H1 (cell line): ENCODE measurements around the gene KANTR. TPM values are rescaled to one million over a fixed set of nuclear protein-coding genes. Genes with fewer than 3 reads are reported as not detected.

Source experiments
- CTCF ChIA-PET: fragments of 300-600 bp; sonication (Branson Sonifier 250); formaldehyde crosslinking; loops from one replicate; lab custom pipeline; 2021; ENCODE audit not compliant: partially characterized antibody; lab: Charles Lee
- POLR2A ChIA-PET: fragments of 300-600 bp; sonication (Branson Sonifier 250); formaldehyde crosslinking; loops from one replicate; lab custom pipeline; 2021; ENCODE audit warnings: inconsistent platforms; ENCODE audit not compliant: partially characterized antibody; lab: Charles Lee
- DNase-seq, 2 experiments: peaks; one replicate each; pipeline versions ENCODE4 v3.0.0 to v3.0.0-alpha.2; 2010 to 2022; ENCODE audit warnings: low spot score in 2 of 2, low read depth in 1 of 2, mixed read lengths in 1 of 2
- FAIRE-seq: peaks from 2 replicates; lab custom pipeline; 2011; peaks lifted over from hg19 to GRCh38; lab: Jason Lieb, UNC
- H2AFZ ChIP-seq: 2 replicates; pipeline ENCODE4 v1.8.1; 2012; ENCODE audit warnings: low read length, inconsistent platforms
- H2AK5ac ChIP-seq: 2 replicates; pipeline ENCODE4 v1.6.1; 2013; ENCODE audit warnings: low read depth, low read length
- H2BK120ac ChIP-seq: replicated peaks from 2 replicates; pipeline ENCODE3; 2013; ENCODE audit warnings: low read depth, low read length, inconsistent platforms
- H2BK12ac ChIP-seq: 2 replicates; pipeline ENCODE4 v1.6.1; 2013; ENCODE audit warnings: low read depth, low read length
- H2BK15ac ChIP-seq: 2 replicates; pipeline ENCODE4 v1.6.1; 2013; ENCODE audit warnings: low read length
- H2BK20ac ChIP-seq: 2 replicates; pipeline ENCODE4 v1.6.1; 2013; ENCODE audit warnings: low read length
- H2BK5ac ChIP-seq: 2 replicates; pipeline ENCODE4 v1.6.1; 2013; ENCODE audit warnings: low read depth, low read length
- H3K14ac ChIP-seq: 2 replicates; pipeline ENCODE4 v1.6.1; 2013; ENCODE audit warnings: inconsistent platforms; ENCODE audit not compliant: insufficient read length
- H3K18ac ChIP-seq: 2 replicates; pipeline ENCODE4 v1.6.1; 2013; ENCODE audit warnings: low read length; ENCODE audit errors: extremely low read depth
- H3K23ac ChIP-seq: 2 replicates; pipeline ENCODE4 v1.6.1; 2013; ENCODE audit warnings: inconsistent platforms; ENCODE audit not compliant: insufficient read length
- H3K23me2 ChIP-seq: 2 replicates; pipeline ENCODE4 v1.6.1; 2013; ENCODE audit warnings: low read depth, low read length
- H3K27ac ChIP-seq: 2 replicates; pipeline ENCODE4 v1.6.1; 2011; ENCODE audit warnings: low read depth, low read length, inconsistent platforms
- H3K27me3 ChIP-seq, 4 experiments: replicated peaks in 1 of 4; 1 replicate in 1 of 4; 2 replicates in 3 of 4; pipeline versions ENCODE4 v1.6.1 to v1.8.1; 2011 to 2013; ENCODE audit warnings: low read length in 3 of 4, mild to moderate bottlenecking in 3 of 4, inconsistent platforms in 2 of 4, mixed read lengths in 2 of 4, moderate library complexity in 1 of 4; ENCODE audit not compliant: control insufficient read depth in 3 of 4, insufficient read depth in 3 of 4; ENCODE audit errors: extremely low read depth in 1 of 4
- H3K36me3 ChIP-seq, 4 experiments: 2 replicates each; pipeline versions ENCODE4 v1.6.1 to v1.8.1; 2011 to 2013; ENCODE audit warnings: mild to moderate bottlenecking in 4 of 4, low read length in 3 of 4, moderate library complexity in 2 of 4, control low read depth in 1 of 4, inconsistent platforms in 1 of 4; ENCODE audit not compliant: insufficient read depth in 4 of 4, control insufficient read depth in 2 of 4
- H3K4ac ChIP-seq: replicated peaks from 2 replicates; pipeline ENCODE3; 2013; ENCODE audit warnings: low read length, low read depth, mixed read lengths, inconsistent platforms; ENCODE audit not compliant: insufficient read length
- H3K4me1 ChIP-seq, 4 experiments: replicated peaks in 1 of 4; 1 replicate in 1 of 4; 2 replicates in 3 of 4; pipeline versions ENCODE4 v1.6.1 to v1.8.1; 2011 to 2013; ENCODE audit warnings: low read length in 3 of 4, inconsistent platforms in 2 of 4, mixed read lengths in 1 of 4; ENCODE audit not compliant: insufficient read depth in 4 of 4, control insufficient read depth in 3 of 4
- H3K4me2 ChIP-seq, 2 experiments: 2 replicates each; pipeline versions ENCODE4 v1.6.1 to v1.8.1; 2011 to 2013; ENCODE audit warnings: low read depth in 2 of 2, low read length in 2 of 2, control low read depth in 1 of 2, inconsistent platforms in 1 of 2, mild to moderate bottlenecking in 1 of 2; ENCODE audit not compliant: insufficient read depth in 1 of 2
- H3K4me3 ChIP-seq, 4 experiments: fragments of 200-600, 300-600 bp in 1 of 4; sonication (generic), shearing (Covaris generic), sonication (Bioruptor Twin) in 1 of 4; 2 replicates each; pipeline versions ENCODE4 v1.5.1 to v1.8.1; 2011 to 2016; ENCODE audit warnings: low read length in 4 of 4, low read depth in 3 of 4, control low read depth in 2 of 4, inconsistent platforms in 2 of 4, mild to moderate bottlenecking in 2 of 4, mixed read lengths in 1 of 4, moderate library complexity in 1 of 4; ENCODE audit not compliant: insufficient read depth in 2 of 4; ENCODE audit errors: extremely low read depth in 1 of 4
- H3K56ac ChIP-seq: replicated peaks from 2 replicates; pipeline ENCODE3; 2013; ENCODE audit warnings: low read depth, mild to moderate bottlenecking, mixed read lengths, low read length, inconsistent platforms; ENCODE audit not compliant: insufficient read length
- H3K79me1 ChIP-seq: 2 replicates; pipeline ENCODE4 v1.6.1; 2013; ENCODE audit warnings: low read depth, low read length, control low read depth
- H3K79me2 ChIP-seq, 2 experiments: 2 replicates each; pipeline versions ENCODE4 v1.6.1 to v1.8.1; 2012 to 2013; ENCODE audit warnings: low read length in 2 of 2, mild to moderate bottlenecking in 2 of 2, inconsistent platforms in 1 of 2; ENCODE audit not compliant: insufficient read depth in 2 of 2, control insufficient read depth in 1 of 2
- H3K9ac ChIP-seq, 4 experiments: replicated peaks in 1 of 4; 1 replicate in 1 of 4; 2 replicates in 3 of 4; pipeline versions ENCODE4 v1.6.1 to v1.8.1; 2011 to 2013; ENCODE audit warnings: low read depth in 3 of 4, low read length in 3 of 4, control low read depth in 2 of 4, mild to moderate bottlenecking in 2 of 4, moderate library complexity in 2 of 4, inconsistent platforms in 1 of 4; ENCODE audit errors: extremely low read depth in 1 of 4
- H3K9me3 ChIP-seq, 2 experiments: 2 replicates each; pipeline versions ENCODE4 v1.6.1 to v1.8.1; 2012 to 2013; ENCODE audit warnings: mild to moderate bottlenecking in 2 of 2, moderate library complexity in 2 of 2, control low read depth in 1 of 2, inconsistent platforms in 1 of 2, low read depth in 1 of 2, low read length in 1 of 2, mixed read lengths in 1 of 2; ENCODE audit not compliant: insufficient read depth in 2 of 2
- H4K20me1 ChIP-seq, 2 experiments: replicated peaks in 1 of 2; 2 replicates each; pipeline versions ENCODE3 to v1.8.1; 2011 to 2013; ENCODE audit warnings: inconsistent platforms in 2 of 2, low read length in 2 of 2, mild to moderate bottlenecking in 1 of 2; ENCODE audit not compliant: insufficient read depth in 2 of 2, control insufficient read depth in 1 of 2
- H4K5ac ChIP-seq: 2 replicates; pipeline ENCODE4 v1.6.1; 2013; ENCODE audit warnings: low read length, low read depth, mixed read lengths, inconsistent platforms; ENCODE audit not compliant: insufficient read length
- H4K8ac ChIP-seq: 2 replicates; pipeline ENCODE4 v1.8.0; 2013; ENCODE audit warnings: mild to moderate bottlenecking, moderate library complexity, low read length, inconsistent platforms; ENCODE audit not compliant: insufficient read depth; ENCODE audit errors: extremely low read depth
- H4K91ac ChIP-seq: replicated peaks from 2 replicates; pipeline ENCODE3; 2013; ENCODE audit warnings: low read length, mixed read lengths, inconsistent platforms; ENCODE audit not compliant: insufficient read length
- HDAC6 ChIP-seq: IDR thresholded peaks from one replicate; pipeline ENCODE4 v1.7.1; 2012; ENCODE audit warnings: low read depth, mild to moderate bottlenecking, inconsistent platforms, low read length, moderate library complexity
- RNF2 ChIP-seq: fragments of 200-900, 300-1000 bp; sonication (generic); IDR thresholded peaks from 2 replicates; pipeline ENCODE4 v1.7.1; 2016; ENCODE audit warnings: borderline replicate concordance, low read depth, mild to moderate bottlenecking, antibody characterized with exemption, low read length; ENCODE audit not compliant: poor library complexity, severe bottlenecking; ENCODE audit errors: missing control alignments
- whole genome bisulfite sequencing, 2 experiments: shearing (Covaris generic) in 1 of 2; methylation state at CpG; one replicate each; pipeline versions ENCODE4 v1.1.6 to v1.1.7; 2013 to 2015; ENCODE audit warnings: low lambda C conversion rate in 2 of 2, mixed read lengths in 2 of 2, inconsistent platforms in 1 of 2, low coverage in 1 of 2, missing lambda C conversion rate in 1 of 2; ENCODE audit not compliant: insufficient replicate concordance in 2 of 2, insufficient coverage in 1 of 2, insufficient read length in 1 of 2; ENCODE audit errors: extremely low coverage in 1 of 2, missing lambda C conversion rate in 1 of 2; 5-methylcytosine and 5-hydroxymethylcytosine counted together
- polyA plus RNA-seq, 7 experiments: library from polyadenylated mRNA; depleted of rRNA in 3 of 7; stranded (reverse) in 5 of 7; unstranded in 2 of 7; fragments of >200 nt in 5 of 7; fragments of 200-250 nt in 2 of 7; gene quantifications; 1 replicate in 5 of 7; 2 replicates in 1 of 7; 4 replicates in 1 of 7; pipeline versions ENCODE4 v1.2.1 to v1.2.3, GENCODE V29; 2011 to 2013; ENCODE audit warnings: missing spikeins in 2 of 7, mixed read lengths in 2 of 7
- total RNA-seq: library from RNA; stranded (reverse); fragmentation: NEBNext Ultra II Directional; extraction: Animal tissue kit (Norgen Biotek cat#: 25700); gene quantifications from 2 replicates; pipeline ENCODE4 v1.2.1, GENCODE V29; 2021

KANTR gene
- total and polyA plus RNA-seq, 2 of the 8 experiments (the other 6 are each of a cell fraction or from before 2014, with no cell fraction given) = 7.7 to 9.5 TPM

GRCh38 chrX:53153581-53153980, 59.6 kb downstream of the KANTR start:
- Histone ChIP-seq H3K27me3 (no peaks in the 10 kb centered on the region), H4K20me1 (no peaks in the 10 kb centered on the region), H4K8ac (no peak overlapping the region), H2AK5ac (no peak overlapping the region), H2BK15ac (no peak overlapping the region), H3K14ac (no peak overlapping the region), H3K9me3 (0 out of 4 replicates have a peak, but pooled peaks cover 0 to 4% of the 10 kb centered on the region in 2 experiments), H3K36me3 (no peaks in the 10 kb centered on the region), H3K23ac (no peak overlapping the region), H3K27ac (no peak overlapping the region), H3K79me1 (no peaks in the 10 kb centered on the region), H4K91ac (no peak overlapping the region), H3K79me2 (no peaks in the 10 kb centered on the region), H3K56ac (no peak overlapping the region), H3K9ac (no peak overlapping the region), H3K18ac (no peak overlapping the region), H2BK120ac (no peak overlapping the region), H3K4me3 (no peak overlapping the region), H2BK12ac (no peak overlapping the region), H2BK20ac (no peak overlapping the region), H4K5ac (no peak overlapping the region), H3K4me2 (no peak overlapping the region), H2BK5ac (no peak overlapping the region), H3K23me2 (no peaks in the 10 kb centered on the region), H3K4me1 (no peaks in the 10 kb centered on the region), H3K4ac (no peak overlapping the region), H2AFZ (no peak overlapping the region)
- ChIA-PET POLR2A (no interaction called here), CTCF (no interaction called here)
- TF ChIP-seq HDAC6 (no peak), RNF2 (no peak)
- 100% methylated on average over 1 of the region's 1 CpG; no CpG with 5 or more reads in 1 of the 2 experiments for WGBS, 2 experiments
- FAIRE-seq (no peak), DNase-seq (no peak)
